GM18511 (cell line): ENCODE results near the gene VGF.
A peak's percentile ranks its signal among the peaks of the same experiment; 100 is the strongest.

Experiments used
- ATAC-seq: cut with Tn5 transposase; IDR thresholded peaks from one replicate; pipeline ENCODE4 v1.9.1; 2021; ENCODE audit warnings: mild to moderate bottlenecking, moderate library complexity; ENCODE audit not compliant: unreplicated experiment

Gene VGF

GRCh38 chr7:101166909-101167644 is 1.7 kb upstream of the VGF start:
- ATAC-seq: no peak

DNA sequence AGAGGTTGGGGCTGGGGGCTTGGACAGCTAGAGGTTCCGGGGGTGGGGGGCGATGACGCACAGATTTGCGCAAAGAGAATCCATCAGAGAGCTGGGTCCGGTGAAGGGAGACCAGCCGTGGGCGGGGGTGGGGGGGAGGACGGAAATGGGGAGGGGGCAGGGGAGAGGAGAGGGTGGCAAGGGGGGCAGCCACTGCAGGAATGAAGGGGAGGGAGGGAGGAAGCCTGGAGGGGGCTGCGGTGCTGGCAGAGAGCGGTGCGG is 1.2 kb upstream of the VGF start:
- ATAC-seq: no peak

GRCh38 chr7:101165958-101166647 is 734 bp upstream of the VGF start:
- ATAC-seq: no peak

GRCh38 chr7:101164071-101164840 is 1.1 kb downstream of the VGF start:
- no peak for ATAC-seq

- ATAC-seq: no peak
Measured at GRCh38 chr7:101163279-101164070, 1.9 kb downstream of the VGF start.

GRCh38 chr7:101162551-101163278 is 2.7 kb downstream of the VGF start:
- no peak for ATAC-seq

DNA sequence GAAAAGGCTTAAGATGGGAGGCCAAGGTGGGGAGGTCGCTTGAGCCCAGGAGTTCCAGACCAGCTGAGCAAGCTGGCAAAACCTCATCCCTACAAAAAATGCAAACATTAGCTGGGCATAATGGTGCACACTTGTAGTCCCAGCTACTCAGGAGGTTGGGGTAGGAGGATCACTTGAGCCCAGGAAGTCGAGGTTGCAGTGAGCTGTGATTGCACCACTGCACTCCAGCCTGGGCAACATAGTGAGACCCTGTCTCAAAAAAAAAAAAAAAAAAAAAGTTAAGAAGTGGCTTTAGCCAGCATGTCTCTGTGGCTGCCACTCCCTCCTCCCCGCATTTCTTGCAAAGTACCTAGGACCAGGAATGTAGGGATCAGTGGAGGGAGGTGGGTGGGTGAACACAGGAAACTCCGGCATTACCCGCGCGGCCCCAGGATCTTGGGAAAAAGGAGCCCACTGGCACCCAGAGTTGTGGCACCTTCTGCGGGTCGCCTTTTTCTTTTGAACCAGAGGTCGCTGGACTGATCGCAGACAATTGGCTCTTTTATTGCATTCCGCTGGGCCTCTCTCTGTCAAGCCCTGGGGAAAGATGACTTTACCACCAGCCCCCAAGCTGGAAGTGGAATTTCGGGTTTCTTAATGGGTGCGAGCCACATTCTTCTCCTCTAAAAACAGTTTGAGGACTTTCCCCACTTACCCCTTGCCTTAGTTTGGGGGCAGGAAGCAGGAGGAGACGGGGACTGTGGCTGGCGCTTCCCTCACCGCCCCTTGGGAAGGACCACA is 3.5 kb downstream of the VGF start:
- ATAC-seq: no peak

GRCh38 chr7:101160910-101161309 is 4.5 kb downstream of the VGF start:
- no peak for ATAC-seq

DNA sequence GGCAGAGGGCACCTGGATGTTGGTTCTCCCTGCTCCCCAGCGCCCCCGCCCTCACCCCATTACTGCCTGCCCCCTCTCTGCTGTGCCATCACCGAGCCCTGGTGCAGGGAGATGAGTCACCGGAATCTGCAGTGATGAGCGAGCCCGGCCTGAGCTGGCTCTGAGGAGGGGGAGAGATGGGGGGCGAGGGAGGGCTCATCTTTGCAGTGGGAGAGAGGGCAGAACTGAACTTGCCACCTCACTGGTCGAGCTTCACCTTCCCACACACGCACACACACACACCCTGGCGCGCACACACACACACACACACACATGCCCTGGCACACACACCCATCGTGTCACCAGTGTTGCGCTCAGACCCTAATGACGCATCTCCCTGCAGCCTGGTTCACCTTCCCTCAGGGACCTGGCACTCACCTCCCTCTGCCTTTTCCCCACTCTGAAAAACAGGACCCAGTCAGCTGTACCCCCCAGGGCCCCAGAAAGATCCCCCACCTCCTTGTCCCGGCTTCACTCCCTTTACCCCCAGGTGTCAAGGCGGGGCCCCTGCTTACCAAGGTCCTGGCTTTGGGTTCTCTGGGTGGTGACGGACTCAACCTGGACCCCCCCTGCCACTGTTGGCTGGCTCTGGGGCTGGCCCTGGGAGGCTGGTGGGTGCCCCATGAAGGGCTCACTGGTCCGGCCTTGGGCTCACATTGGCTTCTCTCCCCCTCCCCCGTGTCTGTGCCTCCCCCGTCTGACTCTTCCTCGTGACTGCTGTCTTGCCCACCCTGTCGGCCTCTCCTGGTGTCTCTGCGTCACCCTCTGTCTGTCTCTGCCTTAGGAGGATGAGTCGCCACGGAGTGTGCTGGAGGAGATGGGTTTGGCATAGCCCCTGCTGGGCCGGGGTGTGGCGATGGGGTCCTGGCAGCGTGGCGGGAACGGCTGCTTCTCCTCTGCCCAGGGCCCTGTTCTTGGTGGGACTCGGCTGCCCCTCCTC is 5.4 kb downstream of the VGF start:
- no peak for ATAC-seq

DNA sequence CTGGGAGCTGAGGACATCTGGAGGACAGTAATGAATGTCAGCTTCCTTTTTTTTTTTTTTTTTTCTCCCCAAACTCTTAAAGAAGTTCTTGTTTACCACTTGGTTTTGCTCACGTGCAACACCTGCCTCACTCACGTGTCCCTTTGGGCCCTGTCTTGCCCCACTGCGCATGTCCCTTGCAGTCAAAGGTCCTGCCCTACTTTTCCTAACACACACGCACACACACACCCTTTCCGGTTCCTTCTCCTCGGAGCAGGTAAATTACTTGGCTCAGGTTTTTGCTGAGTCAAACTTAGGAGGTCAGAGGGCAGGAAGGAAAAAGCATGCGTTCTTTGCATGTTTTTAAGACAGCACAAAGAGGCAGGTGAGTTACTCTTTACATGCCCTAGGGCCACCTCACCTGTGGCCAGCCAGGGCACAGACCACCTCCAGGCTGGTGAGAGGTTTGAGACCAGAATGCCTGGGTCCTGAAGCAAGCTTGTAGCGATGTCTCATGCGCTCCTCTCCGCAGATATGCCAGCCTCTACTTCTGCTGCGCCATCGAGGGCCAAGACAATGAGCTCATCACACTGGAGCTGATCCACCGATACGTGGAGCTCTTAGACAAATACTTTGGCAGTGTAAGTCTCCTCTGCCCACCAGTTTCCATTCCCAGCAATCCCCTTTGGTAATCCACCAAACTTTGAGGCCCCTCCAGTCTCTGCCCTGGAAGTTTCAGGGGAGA is 8.3 kb downstream of the VGF start:
- no peak for ATAC-seq

- no peak for ATAC-seq
Measured at GRCh38 chr7:101156277-101156676, 9.1 kb downstream of the VGF start.

DNA sequence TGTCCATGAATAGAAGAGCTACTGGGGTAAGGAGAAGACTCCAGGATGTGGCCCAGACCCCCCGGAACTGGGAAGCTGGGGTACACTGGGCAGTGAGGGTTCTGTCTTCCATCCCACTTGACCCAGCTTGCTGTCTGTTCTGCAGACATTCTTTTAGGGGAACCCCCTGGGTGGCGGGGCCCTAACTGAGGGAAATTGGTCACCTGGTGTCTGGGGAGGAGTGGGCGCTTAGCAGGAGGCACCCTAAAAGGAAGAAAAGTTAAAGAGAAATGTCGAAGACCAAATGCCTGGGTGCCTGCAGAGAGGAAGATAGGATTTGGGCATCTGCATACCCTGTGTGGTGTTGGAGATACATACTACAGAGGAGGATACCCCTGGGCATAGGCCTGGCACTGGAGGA is 10.1 kb downstream of the VGF start:
- no peak for ATAC-seq

DNA sequence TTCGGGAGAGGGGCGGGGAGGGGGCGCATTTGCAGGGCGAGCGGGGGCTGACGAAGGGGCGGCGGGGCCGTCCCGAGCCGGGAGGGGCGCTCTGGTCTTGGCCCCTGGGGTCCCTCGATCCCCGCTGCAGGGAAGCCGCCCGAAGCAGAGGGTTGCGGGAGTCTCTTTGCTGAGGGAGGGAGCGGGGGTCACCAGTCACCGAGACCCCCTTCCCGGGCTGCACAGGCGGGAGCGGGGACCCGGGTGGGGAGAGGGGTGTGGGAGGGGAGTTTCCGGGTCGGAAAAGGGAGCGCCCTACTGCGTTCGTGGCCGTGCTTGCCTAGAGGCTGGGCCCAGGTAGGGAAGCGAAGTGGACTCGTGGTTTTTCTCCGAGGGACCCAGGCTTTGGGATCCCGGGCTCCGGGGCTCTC is 10.7 kb downstream of the VGF start:
- peak; percentile 23 for ATAC-seq

GRCh38 chr7:101153969-101154692 is 11.2 kb downstream of the VGF start, which contains the start of gene AP1S1:
Gene AP1S1, plus strand, starts transcription at chr7:101154476. Its CDS starts 39 bp downstream, at chr7:101154515.
- ATAC-seq: peak; percentile 86

GRCh38 chr7:101151908-101152651 is 13.3 kb downstream of the VGF start:
- no peak for ATAC-seq

DNA sequence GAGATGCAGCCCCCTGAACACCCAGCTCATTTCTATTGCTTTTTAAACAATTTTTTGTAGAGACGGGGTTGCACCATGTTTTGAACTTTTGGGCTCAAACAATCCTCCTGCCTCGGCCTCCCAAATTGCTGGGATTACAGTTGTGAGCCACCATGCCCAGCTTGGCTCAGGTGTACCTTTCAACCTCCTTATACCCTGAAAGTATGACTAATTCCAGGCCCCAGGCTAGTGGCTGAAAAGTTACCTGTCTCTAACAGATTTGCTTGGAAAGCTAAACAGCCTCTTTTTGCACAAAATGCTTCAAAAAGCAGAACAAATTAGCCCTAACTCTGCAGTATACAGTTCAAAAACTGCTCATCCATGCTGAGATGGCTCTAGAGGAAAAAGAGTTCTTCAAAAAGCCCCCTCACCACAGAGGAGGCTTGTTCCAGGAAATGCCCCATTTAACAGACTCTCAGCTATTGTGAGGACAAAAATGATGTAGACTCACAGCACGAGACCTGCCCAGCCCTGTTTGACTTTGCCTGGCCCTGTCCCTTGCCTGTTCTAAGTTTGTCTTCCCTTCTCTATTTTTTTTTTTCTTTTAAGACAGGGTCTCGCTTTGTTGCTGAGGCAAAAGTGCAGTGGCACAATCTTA is 24.5 kb downstream of the VGF start:
- no peak for ATAC-seq
